NCI-H524 (cell line): ENCODE data around the gene OR51A2.
"Not testable (repeated sequence)": the region's sequence is repeated elsewhere in the genome, so short reads cannot be mapped to it uniquely, and the experiment has no call there.

ENCODE experiments used
- DNase-seq, 2 experiments: peaks; one replicate each; lab custom pipeline; 2025; lab: John Stamatoyannopoulos, UW

The OR51A2 gene

GRCh38 chr11:4955613-4956012, at the start of gene OR51A2:
Gene OR51A2, minus strand, starts transcription at chr11:4955713. Its CDS starts 0 bp downstream, at chr11:4955713.
- DNase-seq, result not testable (repeated sequence)

DNA sequence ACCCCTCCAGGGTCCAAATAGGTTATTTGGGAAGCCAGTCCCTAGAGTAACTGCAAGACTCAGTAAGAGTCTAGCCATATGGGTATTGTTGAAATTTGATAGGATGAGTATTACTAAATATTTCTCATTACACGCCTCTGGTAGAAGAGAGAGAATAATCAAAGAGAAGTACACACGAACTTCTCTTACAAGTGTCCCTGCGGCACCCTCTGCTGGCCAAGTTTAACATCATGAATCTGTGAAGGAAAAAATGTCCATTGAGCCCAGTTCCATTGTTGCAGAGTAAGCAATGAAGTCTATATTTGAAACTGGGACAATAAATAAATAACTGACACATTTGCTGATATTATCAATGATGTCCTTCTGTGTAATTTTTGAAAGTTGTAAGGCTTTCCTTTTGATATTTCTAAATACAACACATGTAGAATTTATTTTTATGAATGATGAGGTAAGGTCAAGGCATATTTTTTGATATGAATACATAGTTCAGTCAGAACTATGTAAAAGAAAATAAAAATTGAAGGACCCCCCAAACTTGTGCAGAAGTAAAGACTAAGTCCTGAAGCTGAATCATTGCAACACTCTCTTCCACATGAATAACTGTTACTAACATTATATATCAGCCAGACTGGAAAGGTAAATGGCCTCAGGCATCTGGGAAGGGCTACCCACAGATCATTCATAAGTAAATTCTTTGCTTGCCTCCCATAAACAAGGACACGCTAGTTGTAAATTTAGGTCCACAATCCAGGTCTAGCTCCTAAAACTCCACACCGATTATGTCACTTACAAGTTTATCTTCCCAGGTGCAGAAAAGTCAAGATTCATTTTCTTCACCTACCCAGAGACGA, 49.1 kb upstream of the OR51A2 start:
- peak; percentile 51 to 92 for DNase-seq

- DNase-seq, result no peak
Measured at GRCh38 chr11:4994551-4994950, 39.0 kb upstream of the OR51A2 start, which contains the start of gene OR51L1. Gene OR51L1, plus strand, starts transcription at chr11:4994851. Its CDS starts 4,132 bp downstream, at chr11:4998983.

DNA sequence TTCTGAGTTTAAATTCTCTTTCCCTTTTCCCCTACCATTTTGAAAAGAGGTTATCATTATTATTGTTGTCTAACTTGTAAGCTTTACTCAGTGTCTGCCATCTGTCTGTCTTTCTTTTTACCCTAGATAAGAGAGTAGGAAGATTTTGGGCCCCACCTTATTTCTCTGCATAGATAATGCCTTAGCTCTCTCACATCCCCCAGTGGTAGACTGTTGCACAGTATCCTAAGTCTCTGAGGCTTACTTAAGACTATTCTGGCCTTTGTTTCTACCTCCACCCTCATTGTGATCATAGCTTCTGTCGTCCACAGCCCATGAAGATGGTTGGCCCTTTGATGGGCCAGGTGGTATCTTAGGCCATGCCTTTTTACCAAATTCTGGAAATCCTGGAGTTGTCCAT, 35.5 kb upstream of the OR51A2 start:
- peak; percentile 16 to 53 for DNase-seq

- peak; percentile 36 to 82 for DNase-seq
Measured at GRCh38 chr11:4983841-4984240, 28.3 kb upstream of the OR51A2 start.

GRCh38 chr11:4982678-4983077, 27.2 kb upstream of the OR51A2 start:
- no peak for DNase-seq

DNA sequence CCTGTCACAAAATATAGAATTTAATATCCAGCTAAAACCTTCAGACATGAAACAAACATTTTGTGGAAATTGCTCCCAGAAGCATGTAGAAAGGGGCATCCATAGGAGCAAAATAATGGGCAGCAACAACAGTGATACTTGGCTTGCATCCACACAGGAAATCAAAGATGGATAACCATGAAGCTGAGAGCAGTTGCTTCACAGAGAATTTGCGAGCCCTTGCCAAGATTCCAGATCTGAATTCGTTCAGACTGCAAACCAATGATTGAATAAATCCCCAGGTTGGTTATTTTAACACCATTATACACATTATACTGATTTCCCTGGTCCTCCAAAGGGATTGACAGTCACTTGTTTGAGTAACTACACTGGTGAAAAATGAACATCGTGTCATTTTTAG, 23.5 kb upstream of the OR51A2 start:
- no peak for DNase-seq

DNA sequence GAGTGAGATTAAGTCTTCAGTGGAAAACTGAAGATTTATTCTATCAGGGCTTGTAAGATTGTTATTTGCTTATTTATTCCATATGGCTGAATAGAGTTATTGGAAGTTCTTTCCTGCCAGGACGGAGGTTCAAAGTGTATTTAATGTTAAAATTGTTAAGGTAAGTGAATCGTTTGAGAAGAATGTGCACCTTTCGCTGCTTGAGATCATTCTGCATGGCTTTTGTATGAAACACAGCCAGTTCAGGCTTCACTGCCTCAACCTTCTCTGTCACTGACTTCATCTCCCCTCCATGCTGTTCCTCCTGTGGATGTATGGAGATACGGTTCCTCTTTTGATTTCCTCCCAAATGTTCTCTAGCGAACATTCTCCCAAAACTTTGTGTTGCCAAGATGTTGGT, 19.9 kb upstream of the OR51A2 start:
- no peak for DNase-seq

DNA sequence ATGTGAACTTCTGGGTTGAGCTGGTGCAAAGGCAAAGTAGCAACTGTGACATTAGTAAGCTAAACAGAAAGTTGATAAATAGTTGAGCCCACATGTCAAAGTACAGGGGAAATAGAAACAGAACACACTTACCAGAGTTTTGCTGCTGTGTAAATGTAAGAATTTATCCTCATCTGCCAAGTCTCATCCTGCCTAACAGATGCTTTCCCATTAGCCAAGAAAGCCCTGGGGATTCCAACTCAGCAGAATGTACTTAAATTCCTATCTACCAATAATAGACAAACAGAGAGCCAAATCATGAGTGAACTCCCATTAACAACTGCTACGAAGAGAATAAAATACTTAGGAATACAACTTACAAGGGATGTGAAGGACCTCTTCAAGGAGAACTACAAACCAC, 7.3 kb upstream of the OR51A2 start:
- DNase-seq, result peak; percentile 8 to 52

DNA sequence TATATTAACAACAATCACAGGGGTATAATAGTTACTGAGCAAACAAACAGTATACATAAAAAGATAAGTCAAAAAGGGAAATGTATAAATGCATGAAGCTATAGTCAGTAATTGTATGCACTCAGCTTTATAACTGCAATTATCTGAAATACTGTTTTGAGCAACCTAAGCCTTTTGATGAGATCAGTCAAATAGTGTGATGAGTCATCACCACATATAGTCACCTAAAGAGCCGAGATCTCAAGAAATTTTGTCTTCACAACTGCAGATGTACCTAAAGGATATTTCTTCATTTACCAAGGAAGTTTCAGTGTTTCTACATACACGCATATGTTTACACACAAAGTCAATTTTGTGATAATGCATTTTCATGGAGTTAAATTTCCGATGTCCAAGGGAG, 5.4 kb upstream of the OR51A2 start:
- no peak for DNase-seq

DNA sequence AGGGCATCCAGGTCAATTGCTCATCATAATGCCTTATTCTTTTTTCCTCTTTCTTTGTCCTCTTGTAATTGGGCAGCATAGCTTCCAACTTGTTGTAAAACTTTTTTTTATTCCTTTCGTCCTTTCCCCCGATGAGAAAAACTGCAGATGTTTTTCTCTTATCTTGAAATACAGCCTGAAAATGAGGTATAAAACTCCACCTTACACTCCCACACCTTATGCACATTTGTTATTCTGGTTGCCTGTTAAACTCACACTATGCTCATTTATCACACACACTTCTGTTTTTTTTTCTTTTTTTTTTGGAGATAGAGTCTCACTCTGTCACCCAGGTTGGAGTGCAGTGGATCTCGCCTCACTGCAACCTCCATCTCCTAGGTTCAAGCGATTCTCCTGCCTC, 1.9 kb upstream of the OR51A2 start:
- no peak for DNase-seq

GRCh38 chr11:4947505-4947904, 8.0 kb downstream of the OR51A2 start, which contains the start of gene OR51A4:
Gene OR51A4, minus strand, starts transcription at chr11:4947605. Its CDS starts 505 bp downstream, at chr11:4947100.
- no peak for DNase-seq

DNA sequence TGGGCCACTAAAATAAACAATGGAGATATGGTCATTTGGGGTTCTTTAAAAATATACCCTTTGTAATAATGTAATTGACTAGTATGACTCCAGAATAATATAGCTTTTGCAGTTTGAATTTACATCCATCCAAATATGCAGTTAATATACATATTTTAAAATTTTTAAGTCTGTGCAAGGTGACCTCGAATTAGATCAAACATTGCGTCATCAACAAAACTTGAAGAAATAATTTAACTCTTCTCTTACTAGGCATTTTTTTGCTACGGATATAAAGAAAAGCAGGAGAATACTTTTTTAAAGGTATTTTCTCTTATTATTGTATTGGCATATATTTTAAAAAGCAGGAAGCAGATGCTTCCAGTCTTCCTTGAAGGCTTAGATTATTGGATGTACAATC, 18.8 kb downstream of the OR51A2 start:
- no peak for DNase-seq

DNA sequence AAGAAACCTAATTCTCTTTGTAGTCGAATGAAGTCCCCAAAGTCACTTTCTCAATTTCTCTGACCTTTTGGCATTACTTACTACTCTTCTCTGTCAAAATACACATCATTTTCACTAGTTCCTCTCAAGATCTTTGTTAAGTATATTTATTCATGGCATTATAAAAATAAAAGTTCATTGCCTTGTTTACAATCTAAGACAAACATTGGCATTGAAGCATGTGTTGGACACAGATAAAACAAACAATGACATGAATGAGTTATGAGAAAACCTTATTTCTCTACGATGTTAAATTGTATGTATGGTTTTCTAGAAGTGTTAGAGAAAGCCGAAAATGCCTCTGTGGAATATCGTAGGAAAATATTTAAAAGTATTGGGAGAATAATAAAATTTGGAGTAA, 22.8 kb downstream of the OR51A2 start:
- DNase-seq, result no peak

DNA sequence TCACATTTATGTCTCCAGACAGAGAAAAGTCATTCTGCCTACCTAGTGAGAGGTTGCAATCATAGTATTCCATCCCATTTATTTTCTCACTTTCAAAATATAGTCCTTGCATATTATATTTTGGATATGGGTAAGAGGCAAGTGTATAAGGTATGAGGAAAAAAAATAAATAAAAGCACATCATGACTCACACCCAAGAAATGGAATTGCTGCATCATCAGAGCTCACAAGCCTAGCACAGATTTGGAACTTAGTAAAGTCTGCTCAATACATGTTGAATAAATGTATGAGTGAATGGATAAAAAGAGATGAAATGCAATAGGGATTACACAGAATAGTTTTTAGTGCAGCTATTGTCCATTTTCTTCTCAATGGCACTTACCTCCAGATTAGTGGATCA, 28.9 kb downstream of the OR51A2 start:
- no peak for DNase-seq

DNA sequence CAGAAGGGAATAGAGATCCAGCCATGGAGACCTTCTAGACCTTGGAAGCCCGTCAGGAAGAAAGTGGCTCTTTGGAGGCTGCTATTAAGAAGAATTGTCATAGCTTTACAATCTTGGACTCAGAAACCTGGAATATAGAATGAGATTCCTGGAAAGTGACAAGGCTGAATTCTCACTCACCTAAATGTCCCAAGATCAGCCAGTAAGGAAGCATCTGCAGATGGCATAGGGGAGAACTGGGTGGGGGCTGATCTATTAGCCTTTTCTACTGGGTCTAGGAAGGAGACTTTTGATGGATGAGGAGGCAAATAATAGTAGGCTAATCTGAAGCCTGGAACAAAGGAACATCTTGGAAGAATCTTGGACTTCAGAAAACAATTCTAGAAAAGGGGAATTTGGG, 31.3 kb downstream of the OR51A2 start, which contains the start of gene OR51G1:
Gene OR51G1, minus strand, starts transcription at position 101 of the 400 bp plus-strand sequence. Its CDS starts 0 bp downstream, at position 101.
- DNase-seq, result no peak

DNA sequence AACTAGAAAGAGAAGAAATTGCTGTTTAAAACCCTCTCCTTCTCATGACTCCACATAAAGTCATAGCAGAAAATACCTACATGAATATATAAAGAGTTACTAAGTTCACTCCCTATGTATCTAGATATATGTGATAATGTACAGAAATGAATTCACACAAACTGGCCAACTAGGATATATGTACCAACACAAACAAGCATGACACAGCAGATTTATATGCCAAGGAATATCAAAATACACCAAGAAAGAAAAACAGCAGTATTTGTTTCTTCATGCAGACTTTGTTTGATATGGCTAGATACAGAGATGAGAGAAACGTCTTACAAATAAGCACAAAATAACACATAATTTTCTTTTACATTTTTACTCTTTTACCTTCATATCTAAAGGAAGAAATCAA, 33.2 kb downstream of the OR51A2 start:
- no peak for DNase-seq

DNA sequence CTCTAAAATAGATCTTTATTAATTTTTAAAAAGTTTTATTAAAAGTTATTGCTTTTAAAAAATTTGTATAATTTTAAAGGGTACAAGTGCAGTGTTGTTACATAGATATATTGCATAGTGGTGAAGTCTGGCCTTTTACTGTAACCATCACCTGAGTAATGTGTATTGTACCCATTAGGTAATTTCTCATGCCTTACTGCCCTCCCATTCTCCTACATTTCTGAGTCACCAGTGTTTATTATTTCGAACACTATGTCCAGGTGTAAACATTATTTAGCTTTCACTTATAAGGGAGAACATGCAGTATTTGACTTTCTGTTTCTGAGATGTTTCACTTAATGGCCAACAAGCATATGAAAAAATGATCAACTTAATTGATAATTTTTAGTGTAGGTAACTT, 33.7 kb downstream of the OR51A2 start:
- no peak for DNase-seq

DNA sequence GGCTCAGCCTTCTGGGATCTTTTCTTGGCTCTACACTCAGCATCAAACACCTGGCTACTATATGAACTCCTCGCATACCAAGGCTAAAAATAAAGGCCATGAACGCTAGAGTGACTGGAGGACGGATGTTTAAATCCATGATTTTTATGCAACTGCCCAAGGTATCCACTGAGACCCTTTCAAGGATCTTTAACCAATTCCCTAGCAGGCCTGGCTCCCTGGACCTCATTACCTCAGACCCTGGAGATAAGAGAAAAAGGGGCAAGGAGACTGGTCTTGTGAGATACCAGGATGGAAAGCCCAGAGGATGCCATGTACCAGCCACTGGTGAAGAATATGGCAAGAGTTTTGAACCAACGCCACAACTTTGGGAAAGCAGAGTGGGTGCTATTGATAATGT, 36.3 kb downstream of the OR51A2 start, which contains the start of gene OR51G2:
Gene OR51G2, minus strand, starts transcription at position 101 of the 400 bp plus-strand sequence. CDS start 3,687 bp downstream, outside the sequence.
- no peak for DNase-seq

- no peak for DNase-seq
Measured at GRCh38 chr11:4916581-4916980, 38.9 kb downstream of the OR51A2 start.
